Nucleus accumbens (tissue), 56 donors: ENCODE measurements around the gene ESYT3.

Experiments
- DNase-seq, 56 donors: peaks; one replicate each; lab custom pipeline; 2025; lab: John Stamatoyannopoulos, UW

The ESYT3 gene

DNA sequence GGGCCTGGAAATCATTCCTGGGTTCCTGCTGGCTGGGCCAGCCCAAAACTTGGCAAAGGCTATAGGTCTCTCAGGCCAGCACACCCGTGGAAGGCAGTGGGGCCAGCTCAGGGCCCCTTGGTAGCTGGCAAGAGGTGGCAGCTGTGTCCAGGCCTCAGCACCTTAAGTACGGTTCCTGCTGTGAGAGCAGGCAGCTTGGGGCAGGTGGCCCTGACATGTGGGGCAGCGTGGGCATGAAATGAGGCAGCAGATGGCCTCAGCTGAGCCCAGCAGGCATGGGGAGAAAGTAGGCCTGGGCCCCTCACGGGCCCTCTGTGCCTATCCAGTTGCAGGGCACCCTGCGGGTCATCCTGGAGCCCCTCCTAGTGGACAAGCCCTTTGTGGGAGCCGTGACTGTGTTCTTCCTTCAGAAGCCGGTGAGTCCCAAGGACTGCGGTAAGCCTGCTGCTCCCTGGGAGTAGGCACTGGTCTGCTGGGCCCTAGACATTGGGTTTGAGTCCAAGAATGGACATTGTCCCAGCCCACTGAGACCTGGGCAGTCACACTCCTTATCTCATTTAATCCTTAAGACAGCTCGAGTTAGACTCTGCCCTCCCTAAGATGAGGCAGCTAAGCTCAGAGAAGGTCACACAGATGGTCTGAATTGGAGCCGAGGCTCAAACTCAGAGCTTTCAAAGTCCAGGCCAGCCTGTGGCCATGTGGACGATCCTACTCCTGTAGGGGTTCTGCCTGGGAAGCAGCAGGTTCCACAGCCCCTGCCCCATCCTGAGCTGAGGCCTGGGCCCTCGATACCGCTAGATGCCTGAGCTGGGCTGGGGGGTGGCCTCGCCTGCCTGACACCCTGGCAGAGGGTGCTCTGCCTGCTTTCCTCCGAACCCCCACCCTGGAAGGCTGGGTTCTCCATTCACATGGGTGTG lies 25.5 kb downstream of the ESYT3 start:
- no peak for DNase-seq

DNA sequence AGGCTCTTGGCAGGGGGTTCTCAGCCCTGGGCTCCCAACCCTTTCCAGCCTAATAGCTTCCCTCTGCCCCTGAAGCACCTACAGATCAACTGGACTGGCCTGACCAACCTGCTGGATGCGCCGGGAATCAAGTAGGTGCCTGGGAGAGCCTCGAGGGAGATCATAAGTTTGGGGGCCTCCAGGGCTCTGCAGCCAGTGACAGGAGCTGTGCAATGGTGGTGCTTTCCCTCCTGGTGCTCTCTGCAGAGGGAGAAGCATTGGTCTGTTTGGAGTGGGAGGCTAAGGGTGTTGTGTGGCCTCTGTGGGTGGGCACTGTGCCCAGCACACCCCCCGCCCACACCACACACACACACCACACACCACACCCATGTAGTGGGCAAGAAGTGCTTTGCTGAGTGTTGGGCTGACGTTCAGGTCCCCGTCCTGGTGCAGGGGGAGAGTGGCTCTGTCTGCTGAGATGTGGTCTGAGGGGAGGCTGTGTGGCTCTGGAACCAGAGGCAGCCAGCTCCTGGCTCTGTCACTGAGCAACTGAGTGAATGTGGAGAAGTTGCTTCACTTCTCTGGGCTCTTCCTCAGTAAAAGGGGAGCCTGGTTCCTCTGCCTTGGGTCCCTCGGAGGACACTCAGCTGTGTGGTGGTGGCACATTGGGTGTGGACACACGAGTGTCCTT lies 26.3 kb downstream of the ESYT3 start:
- no peak for DNase-seq

DNA sequence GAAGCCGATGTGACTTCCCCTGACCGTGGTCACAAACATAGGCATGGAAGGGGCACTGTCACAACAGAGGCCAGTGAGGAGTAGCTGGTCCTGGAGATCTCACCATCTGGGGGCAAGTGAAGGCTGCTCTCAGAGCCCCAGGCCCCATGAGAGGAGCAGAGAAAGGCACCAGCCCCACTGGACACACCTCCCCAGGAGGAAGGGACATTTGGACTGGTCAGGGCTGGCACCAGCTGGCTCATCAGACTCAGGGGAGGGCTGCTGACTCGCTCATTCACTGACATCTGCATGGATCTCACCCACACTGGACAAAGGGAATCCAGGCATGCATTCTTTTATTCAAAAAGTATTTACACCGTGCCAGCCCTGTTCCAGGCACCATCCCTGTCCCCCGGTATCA lies 26.8 kb downstream of the ESYT3 start:
- no peak for DNase-seq

DNA sequence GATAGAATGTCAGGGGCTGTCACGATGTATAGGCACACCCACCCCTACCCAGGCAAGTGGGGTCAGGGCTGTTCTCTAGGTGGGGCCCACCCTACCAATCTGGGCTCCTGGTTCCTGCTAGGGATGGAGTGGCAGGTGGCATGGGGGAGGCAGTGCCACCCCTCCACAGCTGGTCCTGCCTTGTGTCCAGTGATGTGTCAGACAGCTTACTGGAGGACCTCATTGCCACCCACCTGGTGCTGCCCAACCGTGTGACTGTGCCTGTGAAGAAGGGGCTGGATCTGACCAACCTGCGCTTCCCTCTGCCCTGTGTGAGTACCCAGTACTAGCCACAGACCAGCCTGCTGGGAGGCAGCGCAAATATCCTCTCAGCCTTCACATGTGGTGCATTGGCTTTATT lies 27.5 kb downstream of the ESYT3 start:
- no peak for DNase-seq

DNA sequence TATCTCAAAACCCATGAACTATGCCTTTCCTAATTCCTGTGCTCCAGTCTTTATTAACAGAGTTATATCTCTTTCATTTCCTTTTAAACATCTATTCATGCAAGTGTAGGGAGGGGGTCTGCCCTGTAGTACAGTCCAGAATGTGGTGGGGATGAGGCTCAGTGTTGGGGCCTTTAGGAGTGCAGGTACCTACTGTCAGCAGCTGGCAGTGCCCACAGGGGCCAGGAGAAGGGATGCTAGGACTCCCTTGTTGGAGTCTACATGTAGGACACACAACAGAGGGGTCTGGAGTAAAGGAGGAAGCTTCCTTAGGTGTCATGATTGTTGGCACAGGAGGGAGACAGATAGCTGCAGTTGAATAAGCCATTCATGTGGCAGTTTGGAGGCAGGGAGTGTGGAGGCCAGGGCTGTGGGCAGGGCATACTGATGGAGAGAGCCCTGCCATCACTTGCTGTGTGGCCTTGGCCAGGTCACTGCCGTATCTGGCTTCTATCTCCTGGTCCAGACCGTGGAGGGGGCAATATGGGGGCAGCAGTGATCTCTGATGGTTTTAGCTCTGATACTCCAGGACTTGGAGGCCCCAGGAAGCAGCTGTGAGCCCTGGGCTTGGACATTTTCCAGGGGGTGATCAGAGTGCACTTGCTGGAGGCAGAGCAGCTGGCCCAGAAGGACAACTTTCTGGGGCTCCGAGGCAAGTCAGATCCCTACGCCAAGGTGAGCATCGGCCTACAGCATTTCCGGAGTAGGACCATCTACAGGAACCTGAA lies 29.5 kb downstream of the ESYT3 start:
- DNase-seq = no peak

DNA sequence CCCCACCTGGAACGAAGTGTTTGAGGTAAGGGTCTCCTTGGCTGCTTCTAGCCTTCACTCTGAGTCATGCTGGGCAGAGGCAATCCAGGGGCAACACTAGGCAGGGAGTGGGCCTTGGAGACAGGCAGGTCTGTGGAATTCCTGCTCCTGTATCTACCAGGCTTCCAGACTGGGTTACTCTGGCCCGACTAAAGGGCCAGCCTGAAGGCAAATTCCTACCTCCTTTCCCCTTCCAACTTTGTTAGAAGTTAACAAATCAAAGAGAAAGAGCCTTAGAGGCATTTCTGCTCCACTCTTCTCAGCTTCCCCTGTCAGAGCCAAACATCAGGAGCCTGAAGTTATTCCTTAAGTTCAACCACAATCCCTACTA lies 30.1 kb downstream of the ESYT3 start:
- no peak for DNase-seq

DNA sequence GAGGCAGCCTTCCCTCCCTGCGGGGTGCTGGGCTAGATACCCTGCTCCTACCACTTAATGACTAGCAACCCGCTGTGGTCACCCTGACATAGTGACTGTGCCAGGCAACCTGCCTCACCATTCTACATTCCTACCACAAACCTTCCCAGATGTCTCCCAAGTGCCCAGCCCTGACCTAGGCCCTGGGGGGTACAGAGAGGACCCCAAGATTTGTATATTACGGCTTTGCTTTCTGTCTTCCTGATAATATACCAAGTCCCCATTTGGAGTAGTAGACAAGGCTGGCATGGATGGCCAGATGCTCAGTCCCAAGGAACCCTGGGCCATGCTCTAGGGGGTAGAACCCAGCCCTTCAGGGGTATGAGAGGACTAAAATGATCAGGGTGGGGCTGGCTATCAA lies 31.0 kb downstream of the ESYT3 start:
- no peak for DNase-seq

DNA sequence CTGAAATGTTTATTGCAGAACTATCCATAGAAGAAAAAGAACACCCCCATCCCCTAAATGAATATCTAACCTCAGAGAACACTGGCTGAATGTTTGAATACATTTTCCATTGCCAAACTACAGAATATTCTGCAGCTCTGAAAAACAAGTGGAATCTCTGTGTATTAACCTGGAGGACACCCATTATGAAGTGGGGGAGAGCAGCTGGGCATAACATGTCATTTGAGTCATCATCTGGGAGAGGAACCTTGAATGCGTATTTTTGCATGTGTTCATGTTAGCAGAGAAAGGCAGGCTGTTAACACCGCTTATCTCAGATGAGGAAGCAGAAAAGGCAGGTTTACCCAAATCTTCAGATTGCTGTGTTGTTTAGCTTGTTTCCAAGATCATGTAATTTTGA lies 31.5 kb downstream of the ESYT3 start:
- DNase-seq = no peak

DNA sequence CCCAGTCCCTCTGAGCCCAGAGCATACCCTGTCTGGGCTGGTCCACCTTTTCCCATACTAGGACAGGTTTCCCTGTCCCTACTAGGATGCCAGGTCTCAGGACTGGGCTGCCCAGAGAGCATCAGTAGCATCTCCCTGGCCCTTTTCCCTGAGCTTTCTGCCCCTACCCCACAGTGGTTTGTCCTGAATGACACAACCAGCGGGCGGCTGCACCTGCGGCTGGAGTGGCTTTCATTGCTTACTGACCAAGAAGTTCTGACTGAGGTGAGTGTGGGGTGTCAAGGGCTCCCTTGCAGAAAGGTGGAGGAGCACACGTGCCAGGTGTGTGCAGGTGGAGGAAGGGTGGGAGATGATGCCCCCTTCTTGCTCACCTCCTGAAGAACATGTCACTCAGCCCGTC lies 33.5 kb downstream of the ESYT3 start:
- DNase-seq = no peak

DNA sequence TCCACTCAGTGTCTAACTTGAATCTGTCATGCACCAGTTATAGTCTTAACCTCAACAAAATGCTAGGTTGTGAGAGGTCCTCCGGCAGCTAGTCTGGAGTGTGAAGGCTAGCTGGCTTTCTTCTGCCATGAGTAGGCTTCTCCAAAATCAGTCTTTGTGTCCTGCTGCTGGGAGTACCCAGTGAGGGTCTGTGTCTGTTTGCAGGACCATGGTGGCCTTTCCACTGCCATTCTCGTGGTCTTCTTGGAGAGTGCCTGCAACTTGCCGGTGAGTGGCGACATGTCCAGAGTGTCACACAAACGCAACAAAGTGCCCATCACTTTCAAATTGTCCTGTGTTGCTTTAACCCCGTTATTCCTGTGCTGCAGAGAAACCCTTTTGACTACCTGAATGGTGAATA lies 34.0 kb downstream of the ESYT3 start:
- no peak for DNase-seq

DNA sequence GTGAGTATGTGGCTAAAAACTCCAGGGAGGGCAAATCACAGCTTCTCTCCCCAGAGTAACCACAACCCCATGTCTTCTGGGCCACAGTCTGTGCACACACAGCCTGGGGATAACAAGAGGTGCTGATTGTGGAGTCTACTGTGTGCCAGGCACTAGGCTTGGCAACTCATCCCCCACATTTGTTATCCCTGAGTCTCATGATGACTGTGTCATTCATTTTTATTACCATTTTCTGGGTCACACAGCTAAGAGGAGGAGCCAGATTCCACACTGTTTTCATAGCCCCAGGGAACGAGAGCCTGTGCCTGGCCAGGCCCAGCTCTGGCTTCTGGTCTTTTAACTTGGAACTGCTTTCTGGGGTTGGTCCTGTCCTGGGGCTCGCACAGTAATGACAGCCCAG lies 34.5 kb downstream of the ESYT3 start:
- no peak for DNase-seq

DNA sequence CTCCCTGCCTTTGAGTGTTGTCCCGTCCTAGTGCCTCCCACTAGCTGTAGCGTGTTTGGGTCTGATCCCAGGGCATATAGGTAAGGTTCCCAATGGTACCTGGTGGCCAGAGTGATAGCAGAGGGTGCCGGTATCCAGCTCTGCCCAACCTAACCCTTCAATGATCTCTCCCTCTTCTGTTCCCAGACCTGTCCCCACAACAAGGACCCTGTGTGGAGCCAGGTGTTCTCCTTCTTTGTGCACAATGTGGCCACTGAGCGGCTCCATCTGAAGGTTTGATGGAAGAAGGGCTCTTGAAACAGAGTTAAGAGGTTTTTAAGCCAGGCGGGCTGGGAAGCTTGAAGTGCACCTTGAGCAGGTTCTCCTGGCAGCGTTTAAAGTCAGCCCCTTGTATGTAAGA lies 35.5 kb downstream of the ESYT3 start:
- no peak for DNase-seq

DNA sequence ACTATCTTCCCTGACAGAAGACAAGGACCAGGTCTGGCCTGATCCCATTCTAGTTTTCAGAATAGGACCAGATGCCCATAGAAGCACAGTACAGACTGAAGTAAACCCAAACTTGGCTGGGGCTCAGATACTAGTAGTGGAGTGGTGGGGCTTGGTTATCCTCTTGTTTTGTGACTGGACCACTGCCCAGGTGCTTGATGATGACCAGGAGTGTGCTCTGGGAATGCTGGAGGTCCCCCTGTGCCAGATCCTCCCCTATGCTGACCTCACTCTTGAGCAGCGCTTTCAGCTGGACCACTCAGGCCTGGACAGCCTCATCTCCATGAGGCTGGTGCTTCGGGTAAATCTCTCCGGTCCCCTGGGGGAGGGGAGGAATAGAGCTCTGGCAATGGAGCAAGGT lies 36.3 kb downstream of the ESYT3 start:
- DNase-seq = no peak

DNA sequence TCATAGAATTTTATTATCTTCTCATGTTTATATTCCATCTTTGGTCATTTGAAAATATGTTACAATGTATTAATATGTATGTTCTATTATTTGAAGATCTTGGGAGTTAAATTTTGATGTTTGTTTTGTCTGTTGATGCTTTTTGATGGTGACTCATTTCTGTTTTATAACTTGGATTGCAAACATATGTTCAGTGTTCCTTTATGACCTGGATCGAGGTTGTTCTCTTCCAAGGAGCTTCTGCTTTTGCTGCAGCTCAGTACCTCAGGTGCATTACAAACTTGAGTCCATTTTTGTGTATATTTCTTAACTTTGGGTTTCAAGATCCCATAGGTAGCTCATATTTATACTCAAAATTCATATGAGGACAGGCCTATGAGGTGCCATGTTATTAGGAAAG lies 37.1 kb downstream of the ESYT3 start:
- DNase-seq = no peak

DNA sequence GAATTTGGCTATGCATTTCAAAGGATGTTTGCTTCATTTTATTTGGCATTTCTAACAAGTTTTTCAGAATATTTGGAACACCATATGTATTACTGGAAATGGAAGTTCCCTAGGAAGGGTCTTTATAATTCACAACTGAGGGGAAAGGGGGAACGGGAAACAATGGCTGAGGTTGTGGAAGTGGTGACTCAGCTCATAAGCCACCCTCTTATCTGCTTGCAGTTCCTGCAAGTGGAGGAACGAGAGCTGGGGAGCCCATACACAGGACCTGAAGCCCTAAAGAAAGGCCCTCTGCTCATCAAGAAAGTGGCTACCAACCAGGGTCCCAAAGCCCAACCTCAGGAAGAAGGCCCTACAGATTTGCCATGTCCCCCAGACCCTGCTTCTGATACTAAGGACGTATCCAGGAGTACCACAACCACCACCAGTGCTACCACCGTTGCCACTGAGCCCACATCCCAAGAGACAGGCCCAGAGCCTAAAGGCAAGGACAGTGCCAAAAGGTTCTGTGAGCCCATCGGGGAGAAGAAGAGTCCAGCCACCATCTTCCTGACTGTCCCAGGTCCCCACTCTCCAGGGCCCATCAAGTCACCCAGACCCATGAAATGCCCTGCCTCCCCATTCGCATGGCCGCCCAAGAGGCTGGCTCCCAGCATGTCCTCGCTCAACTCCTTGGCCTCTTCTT lies 37.9 kb downstream of the ESYT3 start:
- no peak for DNase-seq

DNA sequence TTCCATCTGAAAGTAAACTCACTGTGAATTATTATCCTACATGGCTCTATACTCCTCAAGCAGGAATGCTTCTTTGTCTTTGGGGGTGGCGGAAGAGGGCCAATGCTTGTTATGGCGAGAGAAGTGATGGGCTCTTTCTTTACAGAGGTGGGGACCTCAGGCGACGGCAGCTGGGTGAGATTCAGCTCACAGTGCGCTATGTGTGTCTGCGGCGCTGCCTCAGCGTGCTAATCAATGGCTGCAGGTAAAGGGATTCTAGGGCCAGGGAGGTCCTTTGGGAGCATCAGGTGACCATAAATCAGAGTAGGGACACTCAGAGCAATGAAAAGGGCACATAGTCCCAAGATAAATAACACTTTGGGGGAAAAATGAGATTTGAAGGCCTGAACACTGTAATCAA lies 39.0 kb downstream of the ESYT3 start:
- no peak for DNase-seq

DNA sequence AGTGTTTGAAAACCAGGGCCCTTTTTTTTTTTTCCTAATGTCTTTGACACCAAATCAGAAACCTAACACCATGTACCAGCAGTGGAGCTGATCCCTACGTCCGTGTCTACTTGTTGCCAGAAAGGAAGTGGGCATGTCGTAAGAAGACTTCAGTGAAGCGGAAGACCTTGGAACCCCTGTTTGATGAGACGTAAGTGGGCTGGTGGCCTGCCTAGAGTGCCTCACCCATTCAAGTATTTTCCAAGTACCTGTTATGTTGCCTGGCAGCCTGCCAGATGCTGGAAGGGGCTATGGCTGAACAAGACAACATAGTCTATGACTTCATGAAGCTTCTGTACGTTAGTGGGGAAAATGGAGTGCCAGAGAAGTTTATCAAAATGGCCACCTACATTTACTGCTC lies 39.7 kb downstream of the ESYT3 start:
- no peak for DNase-seq

DNA sequence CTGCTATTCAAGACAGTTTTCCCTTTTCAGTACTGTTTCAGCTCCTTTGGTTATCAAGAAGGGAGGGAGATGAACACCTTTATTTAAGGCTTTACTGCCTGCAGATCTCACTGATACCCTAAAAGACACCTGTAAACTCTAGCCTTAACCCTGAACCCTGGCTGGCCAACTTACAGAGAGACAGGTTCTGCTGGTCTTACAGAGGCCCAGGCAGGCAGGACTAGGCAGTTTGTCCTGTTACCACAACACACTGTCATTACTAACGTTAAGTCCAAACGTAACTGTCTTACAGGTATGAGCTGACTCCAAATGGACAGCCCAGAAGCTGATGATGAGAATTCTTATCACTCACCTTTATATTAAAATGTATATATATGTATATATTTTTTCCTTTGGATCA lies 42.1 kb downstream of the ESYT3 start:
- no peak for DNase-seq

DNA sequence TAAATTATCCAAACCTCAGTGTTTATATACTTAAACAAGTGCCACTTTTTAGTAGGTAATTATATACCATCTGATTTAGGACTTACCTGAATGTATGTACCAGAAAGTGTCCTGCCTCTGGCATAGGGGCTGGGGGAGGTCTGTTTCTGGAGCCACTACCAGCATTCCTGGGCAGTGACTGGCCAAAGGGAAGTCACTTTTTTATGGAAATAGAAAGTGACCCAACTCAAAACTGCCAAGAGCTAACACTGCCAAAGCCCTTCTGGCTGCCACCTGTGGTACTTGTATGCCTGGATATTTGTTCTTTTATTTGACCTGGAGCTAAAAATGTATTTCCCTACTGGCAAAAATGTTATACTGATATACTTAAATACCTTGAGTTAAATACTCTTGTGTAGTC lies 42.7 kb downstream of the ESYT3 start:
- no peak for DNase-seq

DNA sequence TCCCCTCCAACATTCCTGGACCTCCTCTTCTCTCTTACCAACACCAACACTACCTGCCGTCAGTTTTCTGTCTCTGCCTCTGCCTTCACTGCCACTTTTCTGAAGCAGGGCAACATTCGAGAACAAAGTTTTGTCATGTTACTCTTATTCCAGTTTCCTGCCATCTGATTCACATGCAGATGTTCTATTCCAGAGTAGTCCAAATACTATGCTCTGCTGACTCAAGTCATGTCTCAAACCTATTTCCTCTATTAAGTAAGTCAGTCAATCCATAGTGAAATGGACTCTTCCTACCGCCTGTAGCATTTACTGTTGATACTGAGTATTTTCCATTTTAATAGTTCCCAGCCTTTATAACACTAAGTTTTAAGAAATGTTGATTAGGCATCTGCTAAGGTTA lies 43.4 kb downstream of the ESYT3 start:
- no peak for DNase-seq

DNA sequence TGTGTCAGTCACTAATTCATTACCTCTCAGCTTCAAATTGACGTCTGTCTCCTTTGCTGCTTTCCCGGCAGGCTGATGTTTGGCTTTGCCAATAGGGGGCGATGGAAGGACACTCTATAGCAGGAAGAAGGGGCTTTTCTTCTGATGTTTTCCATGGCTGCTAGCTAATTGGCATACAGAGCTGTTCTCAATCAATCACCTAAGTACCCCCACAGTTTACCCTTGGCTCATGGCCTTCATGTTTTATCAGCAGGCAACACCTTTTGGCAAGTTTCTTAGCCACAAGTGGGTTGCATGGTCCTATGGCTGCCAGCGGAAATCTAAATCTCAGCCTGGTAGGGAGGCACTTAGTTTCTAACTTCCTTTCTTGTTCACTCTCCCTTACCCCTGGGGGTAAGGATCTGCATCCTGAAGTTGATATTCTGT lies 45.0 kb downstream of the ESYT3 start:
- DNase-seq = peak in 4 of 56 donors; percentile 10 to 26 (median 17)
